D721Med (cell line): Measurements from ENCODE around the gene FAM133A.

ENCODE experiments used
- DNase-seq: peaks from one replicate; pipeline ENCODE4 v3.0.0; 2011; ENCODE audit warnings: low spot score; ENCODE audit not compliant: insufficient read length
- FAIRE-seq: peaks from 2 replicates; lab custom pipeline; 2011; peaks lifted over from hg19 to GRCh38; lab: Jason Lieb, UNC
- TF ChIP-seq, protein P1 (sequence below): IDR thresholded peaks from 2 replicates; pipeline ENCODE4 v1.5.1; 2012; ENCODE audit warnings: mild to moderate bottlenecking, control low read depth; ENCODE audit not compliant: insufficient read depth; ENCODE audit errors: missing control alignments

The FAM133A gene

DNA sequence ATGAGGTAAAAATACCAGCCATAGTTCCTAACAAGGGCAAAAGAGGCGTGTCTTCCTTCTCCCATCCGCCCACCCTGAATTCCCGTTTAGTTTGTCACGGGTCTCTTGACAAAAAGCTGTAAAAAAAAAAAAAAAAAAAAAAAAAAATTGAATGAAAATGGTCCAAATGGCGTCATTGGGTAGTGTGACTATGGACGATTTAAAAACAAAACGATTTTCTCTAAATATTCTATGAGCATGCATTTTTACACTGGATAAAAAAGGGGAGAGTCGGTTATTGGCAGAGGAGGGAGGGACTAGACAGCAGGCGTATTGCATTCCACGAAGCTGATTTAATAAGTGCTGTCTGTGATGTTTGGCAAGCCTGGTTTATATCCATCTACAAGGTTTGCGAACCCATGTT is at the start of gene FAM133A:
Gene FAM133A (plus strand): TSS at position 338 of the 403 bp plus-strand sequence. CDS start 35,214 bp downstream, outside the sequence.
- peak; percentile 21 for FAIRE-seq
- DNase-seq, result no peak
- TF ChIP-seq, protein P1, sequence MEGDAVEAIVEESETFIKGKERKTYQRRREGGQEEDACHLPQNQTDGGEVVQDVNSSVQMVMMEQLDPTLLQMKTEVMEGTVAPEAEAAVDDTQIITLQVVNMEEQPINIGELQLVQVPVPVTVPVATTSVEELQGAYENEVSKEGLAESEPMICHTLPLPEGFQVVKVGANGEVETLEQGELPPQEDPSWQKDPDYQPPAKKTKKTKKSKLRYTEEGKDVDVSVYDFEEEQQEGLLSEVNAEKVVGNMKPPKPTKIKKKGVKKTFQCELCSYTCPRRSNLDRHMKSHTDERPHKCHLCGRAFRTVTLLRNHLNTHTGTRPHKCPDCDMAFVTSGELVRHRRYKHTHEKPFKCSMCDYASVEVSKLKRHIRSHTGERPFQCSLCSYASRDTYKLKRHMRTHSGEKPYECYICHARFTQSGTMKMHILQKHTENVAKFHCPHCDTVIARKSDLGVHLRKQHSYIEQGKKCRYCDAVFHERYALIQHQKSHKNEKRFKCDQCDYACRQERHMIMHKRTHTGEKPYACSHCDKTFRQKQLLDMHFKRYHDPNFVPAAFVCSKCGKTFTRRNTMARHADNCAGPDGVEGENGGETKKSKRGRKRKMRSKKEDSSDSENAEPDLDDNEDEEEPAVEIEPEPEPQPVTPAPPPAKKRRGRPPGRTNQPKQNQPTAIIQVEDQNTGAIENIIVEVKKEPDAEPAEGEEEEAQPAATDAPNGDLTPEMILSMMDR, result no peak

DNA sequence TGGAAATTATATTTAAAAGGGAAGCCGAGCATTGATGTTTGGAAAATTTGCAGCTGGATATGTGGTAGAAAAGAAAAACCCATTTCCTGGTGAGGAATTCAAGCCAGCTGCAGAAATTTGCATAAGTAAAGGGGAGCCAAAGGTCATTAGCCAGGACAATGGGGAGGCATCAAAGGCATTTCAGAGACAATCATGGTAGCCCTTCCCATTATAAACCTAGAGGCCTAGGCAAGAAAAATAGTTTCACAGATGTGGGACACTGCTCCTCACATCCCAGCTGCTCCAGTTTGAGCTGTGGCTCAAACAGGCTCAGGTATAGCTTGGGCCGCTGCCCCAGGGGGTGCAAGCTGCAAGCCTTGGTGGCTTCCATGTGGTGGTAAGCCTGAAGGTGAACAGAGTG is 36.4 kb upstream of the FAM133A start:
- DNase-seq (no peak), FAIRE-seq (no peak)
- TF ChIP-seq, protein P1, result no peak

DNA sequence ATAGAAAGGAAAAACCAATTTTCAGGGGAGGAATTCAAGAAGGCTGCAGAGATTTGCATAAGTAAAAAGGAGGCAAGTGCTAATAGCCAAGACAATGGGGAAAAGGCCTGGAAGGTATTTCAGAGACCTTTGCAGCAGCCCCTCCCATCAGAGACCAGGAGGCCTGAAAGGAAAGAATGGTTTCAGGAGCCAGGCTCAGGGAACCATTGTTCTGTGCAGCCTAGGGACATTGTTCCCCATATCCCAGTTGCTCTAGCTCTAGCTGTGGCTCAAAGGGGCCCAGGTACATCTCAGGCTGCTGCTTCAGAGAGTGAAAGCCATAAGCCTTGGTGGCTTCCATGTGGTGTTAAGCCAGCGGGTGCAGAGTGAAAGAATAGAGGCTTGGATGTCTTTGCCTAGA is 24.6 kb upstream of the FAM133A start:
- TF ChIP-seq, protein P1, result no peak
- no peak for FAIRE-seq
- DNase-seq, result no peak

DNA sequence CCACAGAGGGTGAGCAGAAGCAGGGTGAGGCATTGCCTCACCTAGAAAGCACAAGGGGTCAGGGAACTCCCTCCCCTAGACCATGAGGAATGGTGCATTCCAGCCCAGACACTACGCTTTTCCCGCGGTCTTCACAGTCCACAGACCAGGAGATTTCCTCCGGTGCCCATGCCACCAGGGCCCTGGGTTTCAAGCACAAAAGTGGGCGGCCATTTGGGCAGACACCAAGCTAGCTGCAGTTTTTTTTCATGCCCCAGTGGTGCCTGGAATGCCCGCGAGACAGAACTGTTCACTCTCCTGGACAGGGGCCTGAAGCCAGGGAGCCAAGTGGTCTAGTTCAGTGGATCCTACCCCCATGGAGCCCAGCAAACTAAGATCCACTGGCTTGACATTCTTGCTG is 13.4 kb upstream of the FAM133A start:
- TF ChIP-seq, protein P1, result no peak
- no peak for DNase-seq
- no peak for FAIRE-seq

DNA sequence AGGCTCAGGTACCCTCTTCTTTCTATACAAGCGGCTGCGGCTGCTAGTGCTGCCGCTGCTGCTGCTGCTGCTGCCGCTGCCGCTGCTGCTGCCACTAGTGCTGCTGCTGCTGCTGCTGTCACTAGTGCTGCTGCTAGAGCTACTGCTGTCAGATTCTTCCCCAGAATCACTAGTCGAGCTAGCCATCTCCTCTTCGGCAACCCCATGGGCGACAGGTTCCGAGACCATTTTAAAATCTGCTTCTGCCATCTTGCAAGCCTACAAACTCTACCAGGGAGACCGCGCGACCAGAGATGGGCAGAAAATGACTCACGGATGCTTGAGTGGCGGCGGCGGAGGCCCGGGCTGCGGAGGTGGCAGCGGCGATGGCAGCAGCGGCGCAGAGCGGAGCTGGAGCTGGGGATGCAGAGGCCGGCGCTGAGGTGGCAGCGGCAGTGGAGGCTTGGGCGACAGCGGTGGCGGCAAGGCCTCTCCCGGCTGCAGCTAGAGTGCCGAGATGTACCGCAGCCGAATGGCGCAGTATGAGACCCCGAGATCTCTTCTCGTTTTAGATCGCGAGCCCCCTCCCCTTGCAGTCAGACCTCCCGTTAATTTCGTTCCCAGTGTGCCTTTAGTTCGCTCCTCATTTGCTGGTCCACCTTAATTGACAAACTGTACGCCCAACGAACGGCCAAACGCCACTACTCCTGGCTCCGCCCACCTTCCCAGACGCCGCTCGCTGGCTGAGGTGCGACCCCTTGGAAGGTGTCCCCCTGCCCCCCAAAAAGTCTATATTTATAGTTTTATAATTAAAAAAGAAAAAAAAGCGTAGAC is 744 bp upstream of the FAM133A start, which contains the start of gene NAP1L3:
Gene NAP1L3 (minus strand): TSS at position 523 of the 813 bp plus-strand sequence. CDS start 274 bp downstream, at position 249.
- DNase-seq (peak; percentile 14), FAIRE-seq (peak; percentile 90)

DNA sequence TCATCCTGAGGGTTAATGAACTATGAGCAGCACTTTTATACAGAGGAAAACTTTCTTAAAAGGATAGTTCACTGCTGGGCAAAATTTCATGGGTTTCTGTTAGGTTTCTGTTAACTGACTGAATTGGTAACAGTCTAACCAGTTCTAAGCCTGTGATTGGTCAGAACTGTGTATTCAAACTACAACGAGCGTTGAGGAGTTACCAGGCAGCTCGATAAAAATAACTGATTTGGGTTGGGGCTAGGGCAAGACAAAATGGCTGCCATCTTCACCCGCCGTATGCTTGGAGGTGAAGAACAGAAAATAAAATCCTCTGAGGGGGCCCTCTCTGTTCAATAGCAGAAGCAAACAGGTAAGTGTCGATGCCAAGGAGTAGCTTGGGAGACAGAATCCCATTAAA is 22.0 kb downstream of the FAM133A start:
- TF ChIP-seq, protein P1, result no peak
- no peak for FAIRE-seq
- no peak for DNase-seq

More for the DNA sequence above, 744 bp upstream of the FAM133A start, which contains the start of gene NAP1L3:
- TF ChIP-seq, protein P1, result no peak

DNA sequence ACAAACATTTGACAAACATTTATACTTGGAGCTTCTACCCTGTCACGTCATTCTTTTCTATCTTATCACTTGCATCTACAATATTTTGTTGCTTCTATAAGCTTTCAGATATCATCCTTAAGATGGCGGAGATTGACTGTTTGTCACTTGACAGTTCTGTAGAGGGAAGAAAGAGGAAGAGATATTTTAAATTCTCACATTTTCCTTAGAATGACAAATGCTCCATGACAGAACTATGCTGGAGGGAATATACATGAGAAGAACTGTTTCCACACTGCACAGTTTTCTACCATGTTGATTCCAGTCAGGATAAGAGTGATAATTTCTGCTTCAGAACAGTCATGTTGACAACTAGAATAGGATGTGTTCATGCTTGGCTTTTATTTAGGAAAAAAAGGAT is 29.7 kb downstream of the FAM133A start:
- DNase-seq (no peak), FAIRE-seq (no peak)
- TF ChIP-seq, protein P1, result no peak
